Lower leg skin (tissue), 3 donors: ENCODE measurements around the gene TBC1D2.

Experiments
- CTCF ChIP-seq, 3 donors: fragments of 450-650 bp; IDR thresholded peaks; one replicate each; pipeline ENCODE4 v1.5.1; 2016; ENCODE audit warnings: antibody characterized with exemption in 3 of 3, mild to moderate bottlenecking in 3 of 3, moderate library complexity in 2 of 3
- POLR2A ChIP-seq, 2 donors: fragments of 450-650 bp; IDR thresholded peaks; one replicate each; pipeline ENCODE4 v1.6.1; 2016 to 2017; ENCODE audit warnings: antibody characterized with exemption in 2 of 2, mild to moderate bottlenecking in 1 of 2, moderate library complexity in 1 of 2

GRCh38 chr9:98150721-98151120 is 104.7 kb downstream of the TBC1D2 start:
- TF ChIP-seq CTCF (IDR thresholded peaks at IDR 0.05) = no peak
- TF ChIP-seq POLR2A (IDR thresholded peaks at IDR 0.05) = no peak
